GM20431 (cell line): Measurements from ENCODE around the gene CUX1.
"Not testable (repeated sequence)": the region's sequence is repeated elsewhere in the genome, so short reads cannot be mapped to it uniquely, and the experiment has no call there.

Source experiments
- in situ Hi-C: fragments of 300-500 bp; cut with MseI, MboI; formaldehyde crosslinking; loops from one replicate; pipeline ENCODE4 v1.15.0; 2020; ENCODE audit warnings: low sequenced_read_pairs; ENCODE audit not compliant: unreplicated experiment

The CUX1 gene

DNA sequence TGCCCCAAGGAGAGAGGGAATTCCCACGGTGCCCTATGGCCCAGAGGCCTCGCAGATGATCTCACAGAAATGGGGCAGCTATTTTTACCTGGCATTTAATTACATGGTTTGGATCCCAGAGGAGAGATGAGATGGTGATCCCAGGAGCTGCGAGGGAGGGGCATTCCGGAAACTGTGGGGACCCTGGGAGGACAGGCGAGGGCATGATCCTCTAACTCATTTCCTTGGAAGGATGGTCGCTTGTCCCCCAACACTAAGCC is 478.7 kb downstream of the CUX1 start:
- in situ Hi-C loops = no loop called here

DNA sequence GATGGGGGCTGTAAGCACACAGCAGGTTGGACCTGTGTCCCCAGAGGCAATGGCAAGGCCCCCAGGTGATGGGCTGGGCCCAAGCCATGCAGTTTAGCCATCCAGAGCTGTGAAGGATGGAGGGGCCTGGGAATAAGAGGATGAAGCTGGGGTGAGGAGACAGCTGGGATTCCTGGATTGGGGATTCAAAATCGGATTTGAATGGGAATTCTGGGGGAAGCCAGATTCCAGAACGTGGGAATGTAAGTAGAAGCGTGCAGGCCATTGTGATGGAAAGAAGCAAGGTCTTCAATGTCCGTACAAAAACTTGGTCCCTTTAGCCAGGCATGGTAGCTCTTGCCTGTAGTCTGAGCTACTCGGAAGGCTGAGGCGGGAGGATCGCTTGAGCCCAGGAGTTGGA is 479.1 kb downstream of the CUX1 start:
- in situ Hi-C loops = no loop called here

DNA sequence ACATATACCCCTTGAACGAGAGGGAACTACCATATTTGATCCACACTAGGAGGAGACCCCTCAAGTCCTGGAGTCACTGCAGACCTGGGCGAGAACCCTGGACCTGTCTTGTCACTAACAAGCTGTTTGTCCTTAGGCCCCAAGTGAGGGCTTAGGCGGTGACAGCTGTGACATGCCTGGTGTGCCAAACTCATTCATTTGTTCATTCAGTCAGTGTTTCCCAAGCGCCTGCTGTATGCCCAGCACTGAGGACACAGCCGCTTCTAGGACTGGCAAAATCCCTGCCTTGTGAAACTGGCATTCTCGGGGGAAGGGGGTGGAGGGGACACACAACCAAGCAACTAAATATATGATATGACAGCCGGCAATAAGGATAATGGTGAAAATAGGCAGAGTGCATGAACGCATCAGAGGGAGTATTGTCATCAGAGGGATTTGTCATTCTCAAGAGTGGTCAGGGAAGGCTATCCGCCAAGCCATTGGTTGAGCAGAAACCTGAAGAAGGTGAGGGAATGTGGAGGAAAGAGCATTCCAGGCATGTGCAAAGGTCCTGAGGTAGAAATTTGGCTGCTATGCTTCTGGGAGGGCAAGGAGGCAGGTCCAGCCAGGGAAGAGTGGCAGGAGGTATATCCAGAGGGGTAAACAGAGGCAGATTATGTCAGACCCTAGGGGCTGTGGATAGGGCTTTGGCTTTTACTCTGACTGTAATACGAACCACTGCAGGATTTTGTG is 480.2 kb downstream of the CUX1 start:
- in situ Hi-C loops = no loop called here

DNA sequence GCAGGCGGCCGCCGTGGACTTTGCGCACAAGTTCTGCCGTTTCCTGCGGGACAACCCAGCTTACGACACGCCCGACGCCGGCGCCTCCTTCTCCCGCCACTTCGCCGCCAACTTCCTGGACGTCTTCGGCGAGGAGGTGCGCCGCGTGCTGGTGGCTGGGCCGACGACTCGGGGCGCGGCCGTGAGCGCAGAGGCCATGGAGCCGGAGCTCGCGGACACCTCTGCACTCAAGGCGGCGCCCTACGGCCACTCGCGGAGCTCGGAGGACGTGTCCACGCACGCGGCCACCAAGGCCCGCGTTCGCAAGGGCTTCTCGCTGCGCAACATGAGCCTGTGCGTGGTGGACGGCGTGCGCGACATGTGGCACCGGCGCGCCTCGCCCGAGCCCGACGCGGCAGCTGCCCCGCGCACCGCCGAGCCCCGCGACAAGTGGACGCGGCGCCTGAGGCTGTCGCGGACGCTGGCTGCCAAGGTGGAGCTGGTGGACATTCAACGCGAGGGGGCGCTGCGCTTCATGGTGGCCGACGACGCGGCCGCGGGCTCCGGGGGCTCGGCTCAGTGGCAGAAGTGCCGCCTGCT is 483.3 kb downstream of the CUX1 start:
- in situ Hi-C loops = no loop called here

DNA sequence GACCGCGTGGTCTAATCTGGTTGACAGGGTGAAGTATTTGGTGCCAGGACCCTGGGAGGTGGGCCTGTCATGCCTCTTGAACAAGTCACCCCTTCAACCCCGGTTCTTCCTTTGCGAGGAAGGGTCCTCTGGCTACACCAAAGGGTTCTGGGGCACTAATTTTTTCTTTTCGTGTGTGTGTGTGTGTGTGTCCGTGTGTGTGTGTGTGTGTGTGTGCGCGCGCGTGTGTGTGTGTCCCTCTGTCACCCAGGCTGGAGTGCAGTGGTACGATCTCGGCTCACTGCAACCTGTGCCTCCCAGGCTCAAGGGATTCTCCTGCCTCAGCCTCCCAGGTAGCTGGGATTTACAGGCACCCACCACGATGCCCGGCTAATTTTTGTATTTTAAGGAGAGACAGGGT is 483.9 kb downstream of the CUX1 start:
- in situ Hi-C loops = not testable (repeated sequence)

DNA sequence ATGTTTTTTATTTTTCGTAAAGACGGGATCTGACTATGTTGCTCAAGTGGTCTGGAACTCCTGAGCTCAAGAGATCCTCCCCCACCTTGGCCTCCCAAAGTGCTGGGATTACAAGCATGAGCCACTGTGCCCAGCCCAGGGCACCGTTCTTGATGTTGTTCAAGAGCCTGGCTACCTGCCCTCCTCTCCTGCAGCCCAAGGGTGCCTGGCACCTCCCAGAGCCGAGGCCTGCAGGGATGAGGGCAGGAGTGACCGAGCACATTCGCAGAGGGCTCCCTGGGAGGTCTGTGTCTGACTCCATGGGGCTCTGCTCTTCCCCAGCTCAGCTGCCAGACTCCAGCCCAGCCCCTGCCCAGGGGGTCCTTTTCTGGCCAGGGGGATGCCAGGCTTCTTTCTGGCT is 484.6 kb downstream of the CUX1 start:
- in situ Hi-C loops = no loop called here

DNA sequence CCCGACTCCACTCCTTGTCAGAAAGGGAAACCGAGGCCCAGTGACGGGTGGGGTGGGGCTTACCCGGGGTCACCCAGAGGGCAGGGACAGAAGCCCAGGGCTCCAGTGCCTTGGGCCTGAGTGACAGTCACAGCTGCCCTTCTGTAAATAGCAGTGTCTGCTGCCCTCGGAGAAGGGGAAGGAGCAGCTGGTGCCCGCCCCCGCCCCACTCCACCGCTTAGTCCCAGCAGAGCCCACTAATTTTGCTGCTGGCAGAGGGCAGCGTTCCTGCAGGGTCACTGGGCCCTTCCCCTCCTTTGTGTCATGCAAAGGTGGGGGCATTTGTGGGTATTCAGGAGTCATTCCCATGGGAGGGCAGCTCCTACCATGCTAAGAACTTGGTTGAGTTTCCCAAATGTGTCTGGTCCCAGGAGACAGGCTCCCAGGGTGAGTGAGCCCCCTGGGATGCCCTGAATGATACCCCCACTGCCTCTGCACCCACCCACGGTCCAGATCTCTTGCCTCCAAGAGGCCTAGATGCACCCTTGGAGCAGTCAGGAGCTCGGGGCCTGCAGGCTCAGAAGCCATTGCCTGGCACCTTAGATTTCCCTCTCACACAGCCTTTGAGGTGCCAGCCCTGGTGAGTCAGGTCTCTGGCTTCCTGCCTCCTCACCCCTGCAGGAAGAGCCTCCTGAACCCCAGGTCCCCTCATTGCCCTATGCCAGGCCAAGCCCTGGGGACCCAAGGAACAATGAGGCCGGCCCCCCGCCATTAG is 486.4 kb downstream of the CUX1 start:
- in situ Hi-C loops = no loop called here

DNA sequence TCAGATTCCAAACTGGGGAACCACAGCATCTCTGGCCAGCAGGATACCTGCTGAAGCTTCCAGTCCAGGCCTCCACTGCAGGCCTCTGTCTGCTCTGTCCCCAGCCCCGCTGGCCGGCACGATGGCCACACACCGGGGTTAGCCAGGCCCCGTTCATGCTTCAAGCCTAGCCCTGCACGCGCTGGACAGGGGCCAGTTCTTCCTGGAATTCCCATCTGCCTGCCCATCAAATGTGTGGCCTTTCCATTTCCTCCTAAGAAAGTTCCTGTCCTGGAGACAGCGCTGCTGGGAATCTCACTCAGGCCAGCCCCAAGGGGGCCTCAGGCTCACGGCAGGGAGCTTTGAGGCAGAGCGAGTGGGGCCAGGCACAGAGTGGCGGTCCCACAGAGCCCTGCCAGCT is 487.2 kb downstream of the CUX1 start:
- in situ Hi-C loops = no loop called here

DNA sequence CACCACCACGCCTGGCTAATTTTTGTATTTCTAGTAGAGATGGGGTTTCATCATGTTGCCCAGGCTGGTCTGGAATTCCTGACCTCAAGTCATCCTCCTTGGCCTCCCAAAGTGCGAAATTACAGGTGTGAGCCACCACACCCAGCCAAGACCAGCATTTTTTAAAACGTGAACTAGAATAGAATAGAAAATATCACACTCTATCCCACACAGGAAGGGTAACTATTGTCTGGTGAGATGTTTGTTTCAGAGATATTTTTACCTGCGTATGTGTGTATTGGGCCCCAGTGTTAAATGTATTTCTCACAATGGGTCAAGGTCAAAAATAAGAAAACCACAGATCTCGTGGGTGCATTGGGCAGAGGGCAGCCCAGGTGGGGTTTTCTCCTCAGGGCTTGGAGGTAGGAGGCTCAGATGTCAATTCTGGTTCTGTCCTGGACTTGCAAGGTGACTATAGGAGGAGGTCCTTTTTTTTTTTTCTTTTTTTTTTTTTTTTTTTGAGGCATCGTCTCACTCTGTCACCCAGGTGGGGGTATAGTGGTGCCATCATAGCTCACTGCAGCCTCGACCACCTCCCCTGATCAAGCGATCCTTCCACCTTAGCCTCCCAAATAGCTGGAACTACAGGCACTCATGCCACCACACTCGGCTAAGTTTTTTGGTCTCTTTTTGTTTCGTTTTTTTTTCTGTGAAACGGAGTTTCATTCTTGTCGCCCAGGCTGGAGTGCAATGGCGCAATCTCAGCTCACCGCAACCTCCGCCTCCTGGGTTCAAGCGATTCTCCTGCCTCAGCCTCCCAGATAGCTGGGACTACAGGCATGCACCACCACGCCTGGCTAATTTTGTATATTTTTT is 488.2 kb downstream of the CUX1 start:
- in situ Hi-C loops = no loop called here

DNA sequence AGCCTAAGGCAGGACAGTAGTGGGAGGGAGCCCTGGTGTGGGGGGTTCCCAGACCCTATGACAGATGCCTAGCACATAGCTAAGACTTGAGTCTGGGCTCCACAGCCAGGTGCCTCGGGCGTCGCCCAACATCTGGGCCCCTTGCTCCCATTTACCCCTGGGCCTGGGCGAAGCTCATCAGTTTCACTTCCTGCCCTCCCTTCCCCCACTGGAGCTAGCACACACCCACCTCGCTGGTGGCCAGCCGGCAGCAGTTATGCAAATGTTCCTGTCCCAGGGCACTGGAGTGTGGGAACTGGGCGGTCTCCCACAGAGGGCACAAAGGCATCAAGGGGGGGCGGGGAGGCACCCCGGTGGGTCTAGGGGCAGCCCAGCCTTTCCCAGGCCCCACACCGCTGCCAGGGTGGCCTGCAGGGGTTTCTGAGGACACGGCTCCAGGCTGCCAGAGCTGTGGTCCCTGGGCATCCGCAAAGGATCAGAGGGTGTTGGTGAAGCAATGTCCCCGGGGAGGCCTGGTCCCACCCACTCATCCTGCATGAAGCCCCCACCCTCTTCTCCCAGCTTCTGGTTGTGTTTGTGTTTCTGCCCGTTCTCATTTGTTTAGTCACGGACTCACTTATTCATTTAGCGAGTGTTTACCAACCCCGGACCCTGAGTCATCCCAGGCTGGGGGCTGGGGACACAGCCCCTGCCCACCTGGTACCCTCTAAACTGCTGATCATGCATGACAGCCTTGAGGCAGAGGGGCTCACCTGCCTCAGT is 489.7 kb downstream of the CUX1 start:
- in situ Hi-C loops = no loop called here

DNA sequence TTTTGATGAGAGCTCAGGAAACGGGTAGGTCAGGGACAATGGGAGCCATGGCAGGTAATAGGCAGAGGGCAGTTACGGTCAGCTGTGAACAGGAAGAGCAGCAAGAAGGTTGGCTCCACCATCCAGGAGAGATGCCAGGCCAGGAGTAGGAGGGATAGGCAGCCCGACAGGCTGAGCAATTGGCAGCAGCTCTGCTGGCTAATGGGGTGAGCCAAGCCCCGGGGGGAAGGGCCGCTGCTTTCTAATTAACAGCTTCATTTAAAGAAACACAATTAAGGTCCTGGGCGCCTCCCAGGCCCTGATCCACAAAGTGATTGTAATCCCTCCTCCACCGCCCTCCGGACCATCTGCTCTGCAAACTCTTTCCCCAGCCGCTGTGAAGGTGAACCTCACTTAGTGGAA is 493.0 kb downstream of the CUX1 start:
- in situ Hi-C loops = no loop called here

DNA sequence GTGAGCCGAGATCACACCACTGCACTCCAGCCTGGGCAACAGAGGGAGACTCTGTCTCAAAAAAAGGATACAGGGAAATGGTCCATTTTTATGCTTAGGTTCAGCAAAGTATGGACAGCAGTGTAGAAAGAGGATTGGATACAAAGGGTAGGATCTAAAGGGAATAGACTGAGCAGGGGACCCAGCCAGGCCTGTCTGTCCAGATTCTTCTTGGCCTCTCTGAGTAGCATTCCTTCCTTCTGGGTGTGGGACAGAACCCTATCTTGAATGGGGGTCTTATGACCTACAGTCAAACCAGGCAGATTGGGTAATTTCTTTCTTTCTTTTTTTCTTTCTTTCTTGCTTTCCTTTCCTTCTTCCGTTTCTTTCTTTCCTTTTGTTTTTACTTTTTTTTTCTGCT is 494.9 kb downstream of the CUX1 start:
- in situ Hi-C loops = no loop called here

DNA sequence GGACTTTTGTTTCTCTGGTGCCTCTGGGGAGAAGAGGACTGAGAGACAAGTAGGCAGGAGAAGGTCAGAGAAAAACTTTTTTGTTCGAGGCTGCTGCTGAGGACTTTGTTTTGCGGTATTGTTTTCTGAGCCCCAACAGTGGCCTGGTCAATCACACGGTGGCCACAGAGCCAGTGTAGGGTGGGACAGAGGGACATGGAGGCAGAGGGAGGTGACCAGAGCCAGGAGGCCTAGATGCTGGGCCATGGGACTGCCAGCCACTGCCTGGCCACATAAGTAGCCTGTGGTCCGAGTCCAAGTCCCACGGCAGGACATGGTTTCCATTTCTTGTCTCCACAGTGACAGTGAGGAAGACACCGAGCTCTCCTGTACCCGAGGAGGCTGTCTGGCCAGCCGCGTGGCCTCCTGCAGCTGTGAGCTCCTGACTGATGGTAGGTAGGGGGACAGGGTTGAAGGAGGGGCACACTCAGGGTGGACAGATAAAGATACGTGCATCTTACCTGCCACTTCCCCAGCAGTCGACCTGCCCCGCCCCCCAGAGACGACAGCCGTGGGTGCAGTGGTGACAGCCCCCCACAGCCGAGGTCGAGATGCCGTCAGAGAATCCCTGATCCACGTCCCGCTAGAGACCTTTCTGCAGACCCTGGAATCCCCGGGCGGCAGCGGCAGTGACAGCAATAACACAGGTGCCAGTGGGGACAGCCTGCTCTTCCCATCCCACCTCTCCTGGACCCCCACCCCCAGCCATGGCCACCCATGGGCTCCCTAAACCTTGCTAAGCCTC is 496.8 kb downstream of the CUX1 start:
- in situ Hi-C loops = no loop called here

DNA sequence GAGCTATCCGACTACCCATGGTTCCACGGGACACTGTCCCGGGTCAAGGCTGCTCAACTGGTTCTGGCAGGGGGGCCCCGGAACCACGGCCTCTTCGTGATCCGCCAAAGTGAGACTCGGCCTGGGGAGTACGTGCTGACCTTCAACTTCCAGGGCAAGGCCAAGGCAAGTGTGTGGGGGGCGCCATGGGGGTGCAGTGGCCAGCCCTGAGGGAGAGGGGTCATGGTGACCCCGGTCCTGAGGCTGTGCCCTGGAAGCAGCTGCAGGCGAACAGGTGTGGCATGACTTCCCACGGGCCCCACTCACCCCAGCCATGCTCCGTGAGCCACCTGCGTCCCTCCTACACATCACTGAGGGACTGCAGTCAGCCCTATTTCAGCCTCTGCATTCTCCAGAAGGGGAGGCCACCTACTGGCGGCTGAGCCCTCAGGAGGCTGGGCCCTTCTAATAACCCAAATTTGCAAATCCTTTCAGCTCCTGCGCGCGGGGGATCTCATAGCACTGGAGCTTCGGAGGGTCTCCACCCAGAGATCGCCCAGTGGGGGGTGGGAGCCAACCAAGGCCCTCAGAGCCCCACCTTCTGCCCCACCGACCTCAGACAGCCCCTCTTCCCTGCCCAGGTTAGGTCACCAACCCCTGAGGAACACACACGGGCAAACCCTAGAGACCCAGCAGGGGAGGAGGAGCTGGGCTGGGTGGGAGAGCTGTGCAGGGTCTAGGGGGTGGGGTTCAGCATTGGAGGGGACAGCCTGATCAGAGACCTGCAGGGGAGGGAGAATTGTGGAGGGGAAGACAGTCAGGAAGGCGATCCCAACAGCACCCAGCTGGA is 500.0 kb downstream of the CUX1 start:
- in situ Hi-C loops = no loop called here

DNA sequence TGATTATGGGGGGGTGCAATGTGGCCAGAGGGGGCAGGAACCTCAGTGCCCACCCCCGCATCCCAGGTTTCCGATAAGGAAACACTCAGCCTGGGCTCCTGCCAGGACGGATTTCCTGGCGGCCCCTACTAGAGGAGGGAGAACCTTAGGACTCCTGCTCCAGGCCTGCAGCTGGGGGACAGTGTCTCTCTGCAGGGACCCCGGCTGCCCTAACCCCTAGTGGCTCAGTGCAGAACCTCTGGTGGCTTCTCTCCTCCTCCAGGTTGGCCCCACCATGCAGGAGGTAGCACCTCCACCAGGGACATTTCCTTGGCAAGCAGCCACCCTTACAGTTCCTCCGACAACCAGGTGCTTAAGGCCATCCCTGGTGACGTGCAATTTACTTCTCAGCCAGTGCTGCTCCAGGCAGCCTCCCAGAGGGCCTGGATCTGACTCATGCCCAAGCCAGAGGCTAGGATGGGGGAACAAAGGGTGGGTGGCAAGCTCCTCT is 501.1 kb downstream of the CUX1 start:
- in situ Hi-C loops = no loop called here

DNA sequence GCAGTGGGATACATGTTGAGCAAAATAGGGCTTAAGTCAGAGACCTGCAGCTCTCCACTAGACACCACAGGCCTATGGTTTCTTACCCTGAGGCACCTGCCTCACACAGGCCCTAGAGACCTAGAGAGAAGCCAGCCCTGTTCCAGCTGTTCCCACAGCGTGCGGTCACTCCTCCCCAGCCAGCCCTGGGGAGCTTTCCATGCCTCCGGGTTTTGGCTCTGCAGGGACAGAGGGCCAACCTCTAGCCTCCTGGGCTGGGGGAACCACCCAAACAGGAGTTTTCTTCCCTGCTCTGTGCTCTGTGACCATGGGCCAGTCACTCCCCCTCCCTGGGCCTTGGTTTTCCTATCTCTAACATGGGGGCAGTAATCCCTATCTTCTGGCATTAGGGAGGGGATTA is 502.2 kb downstream of the CUX1 start:
- in situ Hi-C loops = no loop called here

DNA sequence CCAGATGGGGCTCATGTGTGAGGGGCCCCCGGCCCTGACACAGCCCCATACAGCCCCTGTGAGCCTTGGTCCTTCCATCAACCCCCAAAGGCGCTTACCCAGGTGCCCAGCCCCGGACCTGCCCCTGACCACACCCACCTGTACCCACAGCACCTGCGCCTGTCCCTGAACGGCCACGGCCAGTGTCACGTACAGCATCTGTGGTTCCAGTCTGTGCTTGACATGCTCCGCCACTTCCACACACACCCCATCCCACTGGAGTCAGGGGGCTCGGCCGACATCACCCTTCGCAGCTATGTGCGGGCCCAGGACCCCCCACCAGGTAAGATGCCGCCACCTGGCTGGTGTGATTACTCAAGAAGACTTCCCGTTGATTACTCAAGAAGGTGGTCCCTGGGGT is 502.8 kb downstream of the CUX1 start:
- in situ Hi-C loops = no loop called here

DNA sequence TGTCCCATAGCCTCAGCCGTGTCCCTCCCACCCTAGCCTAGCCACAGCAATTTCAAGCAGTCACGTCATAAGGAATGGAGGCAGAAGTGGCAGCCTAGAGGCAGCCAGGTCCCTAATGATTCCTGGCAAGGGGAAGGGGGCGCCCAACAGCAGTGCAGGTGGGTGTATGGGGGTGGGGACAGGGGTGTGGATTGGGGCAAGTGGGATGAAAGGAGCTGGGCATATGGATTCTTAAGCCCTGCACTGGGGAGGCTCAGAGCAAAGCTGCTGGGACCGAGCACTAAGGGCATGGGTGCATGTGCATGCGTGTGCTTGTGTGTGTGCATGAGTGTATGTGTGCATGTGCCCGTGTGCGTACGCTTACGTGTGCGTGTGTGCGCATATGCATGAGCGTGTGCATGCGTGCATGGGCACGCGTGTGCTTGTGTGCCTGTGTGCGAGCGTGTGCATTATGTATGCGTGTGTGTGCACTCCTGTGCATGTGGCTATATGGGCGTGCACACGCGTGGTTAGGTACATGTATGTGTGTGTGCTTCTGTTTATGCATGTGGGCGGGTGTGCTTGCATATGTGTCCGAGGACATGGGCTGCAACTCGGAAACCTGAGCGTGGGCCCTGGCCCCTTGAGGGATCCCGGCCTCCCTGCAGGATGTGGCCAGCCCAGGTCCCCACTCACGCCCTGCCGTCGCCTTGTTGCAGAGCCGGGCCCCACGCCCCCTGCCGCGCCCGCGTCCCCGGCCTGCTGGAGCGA is 503.4 kb downstream of the CUX1 start:
- in situ Hi-C loops = no loop called here
